ENCODE data around the gene NR2F1.

DNA sequence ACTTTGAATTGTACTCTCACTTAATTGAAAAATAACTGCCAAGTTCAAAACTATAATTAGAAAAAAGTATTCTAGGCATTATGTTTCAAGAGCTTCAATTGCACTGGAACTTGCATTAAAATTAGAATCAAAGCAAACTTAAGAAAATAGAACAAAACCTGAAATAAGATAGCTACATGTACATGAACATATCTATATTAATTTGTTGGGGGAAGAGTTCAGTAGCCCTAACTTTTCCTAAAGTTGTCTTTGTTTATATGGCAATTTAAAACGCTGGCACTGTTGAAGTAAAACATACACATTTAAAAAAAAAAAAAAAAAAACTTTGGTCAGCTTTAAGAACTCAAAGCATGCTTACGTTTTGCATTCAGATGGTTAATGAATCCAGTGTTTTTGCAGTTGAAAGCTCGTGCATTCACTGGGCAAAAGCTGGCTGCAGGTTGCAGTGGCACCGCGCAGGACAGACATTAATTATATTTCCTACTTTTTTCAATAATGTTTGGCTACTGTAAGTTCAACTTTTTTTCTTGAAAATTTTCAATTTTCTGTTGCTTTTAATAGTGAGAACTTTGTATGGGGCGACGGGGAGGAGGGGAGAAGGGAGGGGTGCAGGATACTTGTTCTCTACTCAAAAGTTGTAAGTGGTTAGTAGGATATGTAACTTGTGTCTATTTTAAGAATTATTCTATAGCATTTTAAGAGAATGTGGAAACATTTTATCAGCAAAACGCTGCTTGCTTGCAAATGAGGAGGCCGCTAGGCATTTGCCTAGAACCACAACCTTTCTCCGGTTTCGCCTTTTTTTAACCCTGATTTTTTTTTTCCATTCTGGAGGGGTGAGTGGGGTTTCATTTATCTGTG, 3.9 kb downstream of the NR2F1 start:
- no peak for TF ChIP-seq EZH2 (IDR thresholded peaks at IDR 0.05; ENCODE audit: low read length, unreplicated experiment)
- TF ChIP-seq, protein P1, sequence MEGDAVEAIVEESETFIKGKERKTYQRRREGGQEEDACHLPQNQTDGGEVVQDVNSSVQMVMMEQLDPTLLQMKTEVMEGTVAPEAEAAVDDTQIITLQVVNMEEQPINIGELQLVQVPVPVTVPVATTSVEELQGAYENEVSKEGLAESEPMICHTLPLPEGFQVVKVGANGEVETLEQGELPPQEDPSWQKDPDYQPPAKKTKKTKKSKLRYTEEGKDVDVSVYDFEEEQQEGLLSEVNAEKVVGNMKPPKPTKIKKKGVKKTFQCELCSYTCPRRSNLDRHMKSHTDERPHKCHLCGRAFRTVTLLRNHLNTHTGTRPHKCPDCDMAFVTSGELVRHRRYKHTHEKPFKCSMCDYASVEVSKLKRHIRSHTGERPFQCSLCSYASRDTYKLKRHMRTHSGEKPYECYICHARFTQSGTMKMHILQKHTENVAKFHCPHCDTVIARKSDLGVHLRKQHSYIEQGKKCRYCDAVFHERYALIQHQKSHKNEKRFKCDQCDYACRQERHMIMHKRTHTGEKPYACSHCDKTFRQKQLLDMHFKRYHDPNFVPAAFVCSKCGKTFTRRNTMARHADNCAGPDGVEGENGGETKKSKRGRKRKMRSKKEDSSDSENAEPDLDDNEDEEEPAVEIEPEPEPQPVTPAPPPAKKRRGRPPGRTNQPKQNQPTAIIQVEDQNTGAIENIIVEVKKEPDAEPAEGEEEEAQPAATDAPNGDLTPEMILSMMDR (conservative IDR thresholded peaks at IDR 0.05; ENCODE audit: low read depth, low read length) = no peak
